GM08714 (cell line): ENCODE results near the gene MCF2L2.

Experiments
- H3K4me3 ChIP-seq: fragments of 200-500 bp; sonication (Bioruptor generic); 2 replicates; pipeline ENCODE4 v1.5.1; 2014; ENCODE audit warnings: mild to moderate bottlenecking, low read length, inconsistent platforms
- ZNF274 ChIP-seq: IDR thresholded peaks from 2 replicates; pipeline ENCODE4 v1.6.1; 2012; ENCODE audit warnings: mild to moderate bottlenecking, low read depth, low read length

The MCF2L2 gene

DNA sequence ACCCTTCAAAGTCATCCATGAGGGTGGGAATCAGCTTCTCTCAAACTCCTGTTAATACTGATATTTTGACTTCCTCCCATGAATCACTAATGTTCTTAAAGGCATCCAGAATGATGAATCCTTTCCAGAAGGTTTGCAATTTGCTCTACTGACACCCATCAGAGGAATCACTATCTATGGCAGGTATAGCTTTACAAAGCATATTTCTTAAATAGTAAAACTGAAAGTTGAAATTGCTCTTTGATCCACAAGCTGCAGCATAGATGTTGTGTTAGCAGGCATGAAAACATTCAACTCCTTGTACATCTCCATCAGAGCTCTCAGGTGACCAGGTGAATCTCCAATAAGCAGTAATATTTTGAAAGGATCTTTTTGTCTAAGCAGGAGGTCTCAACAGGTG, 109.0 kb downstream of the MCF2L2 start:
- TF ChIP-seq ZNF274: no peak
- no peak overlapping the region for H3K4me3 ChIP-seq

- H3K4me3 ChIP-seq: no peak overlapping the region
- TF ChIP-seq ZNF274: no peak
Observed at GRCh38 chr3:183318877-183319276, 109.5 kb downstream of the MCF2L2 start.

DNA sequence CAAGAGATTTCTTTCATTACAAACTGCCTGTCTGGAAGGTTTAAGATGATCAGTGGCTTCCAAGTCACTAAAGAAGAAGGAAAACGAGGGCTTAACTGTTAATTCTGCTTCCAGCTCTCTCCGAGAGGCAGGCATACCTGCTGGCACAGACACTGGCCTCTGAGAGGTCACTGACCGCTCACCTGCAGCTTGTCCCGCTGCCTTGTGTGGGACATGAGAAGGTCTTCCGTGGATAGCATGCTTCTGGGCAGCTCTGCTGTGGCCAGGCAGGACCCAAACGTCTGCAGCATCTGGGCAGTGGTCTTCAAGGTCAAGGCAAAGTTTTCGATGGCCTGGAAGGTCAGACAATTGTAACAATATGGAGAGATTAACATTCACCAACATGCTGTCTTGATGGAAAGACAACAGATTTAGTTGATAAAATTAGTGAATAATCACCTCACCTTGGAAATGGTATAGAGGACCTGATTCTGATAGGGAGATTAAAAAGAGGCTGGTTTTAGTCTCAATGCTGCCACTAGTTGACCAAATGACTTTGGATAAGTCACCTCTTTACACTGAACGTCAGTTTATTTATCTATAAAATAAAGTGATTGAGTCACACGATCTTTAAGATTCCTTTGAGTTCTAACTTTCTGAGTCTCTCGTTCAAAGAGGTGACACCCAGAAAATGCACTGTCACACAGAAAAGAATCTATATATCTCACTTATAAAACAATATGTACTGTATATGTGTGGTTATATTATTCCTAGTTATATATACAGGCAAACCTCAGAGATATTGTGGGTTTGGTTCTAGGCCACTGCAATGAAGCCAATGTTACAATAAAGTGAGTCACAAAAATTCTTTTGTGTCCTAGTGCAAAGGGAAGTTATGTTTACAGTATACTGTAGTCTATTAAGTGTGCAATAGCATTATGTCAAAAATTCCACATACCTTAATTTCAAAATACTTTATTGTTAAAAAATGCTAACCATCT, 110.2 kb downstream of the MCF2L2 start:
- H3K4me3 ChIP-seq: no peak overlapping the region
- TF ChIP-seq ZNF274: no peak

GRCh38 chr3:183317271-183317670, 111.1 kb downstream of the MCF2L2 start:
- no peak for TF ChIP-seq ZNF274
- H3K4me3 ChIP-seq: no peak overlapping the region

DNA sequence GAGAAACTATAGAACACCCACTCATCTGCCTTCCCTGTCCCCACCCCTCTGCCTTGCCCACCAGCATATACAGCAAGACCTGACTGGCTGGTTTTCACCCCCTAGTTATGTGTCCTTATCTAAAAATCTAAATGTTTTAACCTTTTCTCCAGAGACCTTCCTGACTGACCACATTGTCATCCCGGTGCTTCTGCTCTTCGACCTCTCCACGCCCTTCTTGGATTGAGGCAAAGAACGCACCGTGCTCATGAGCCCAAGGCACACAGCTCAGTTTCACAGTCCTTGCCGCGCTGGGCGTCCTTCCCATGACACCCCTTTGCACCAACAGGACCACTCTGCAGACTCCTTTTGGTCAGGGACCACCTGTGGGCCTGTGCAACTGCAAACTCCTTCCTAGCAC, 112.7 kb downstream of the MCF2L2 start:
- TF ChIP-seq ZNF274: no peak

DNA sequence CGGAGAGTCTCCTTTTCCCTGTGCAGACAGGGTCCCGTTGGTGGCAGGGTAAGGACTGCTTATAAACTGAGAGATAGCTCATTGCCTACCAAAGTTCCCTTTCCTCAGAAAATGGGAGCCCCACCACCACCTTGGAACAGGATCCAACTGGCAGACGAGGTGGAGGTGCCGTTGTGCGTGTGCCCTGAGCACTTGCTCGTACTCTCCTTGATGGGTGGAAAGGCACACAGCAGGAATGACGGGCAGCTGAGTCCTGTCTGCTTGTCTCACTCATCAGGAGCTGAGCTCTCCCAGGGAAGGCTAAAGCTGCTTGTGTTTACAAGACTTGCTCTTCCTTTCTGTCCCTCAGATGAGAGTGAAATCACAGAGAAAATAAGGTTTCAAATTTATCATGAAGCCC, 114.7 kb downstream of the MCF2L2 start:
- no peak overlapping the region for H3K4me3 ChIP-seq
- no peak for TF ChIP-seq ZNF274

More for the DNA sequence above, 112.7 kb downstream of the MCF2L2 start:
- no peak overlapping the region for H3K4me3 ChIP-seq

DNA sequence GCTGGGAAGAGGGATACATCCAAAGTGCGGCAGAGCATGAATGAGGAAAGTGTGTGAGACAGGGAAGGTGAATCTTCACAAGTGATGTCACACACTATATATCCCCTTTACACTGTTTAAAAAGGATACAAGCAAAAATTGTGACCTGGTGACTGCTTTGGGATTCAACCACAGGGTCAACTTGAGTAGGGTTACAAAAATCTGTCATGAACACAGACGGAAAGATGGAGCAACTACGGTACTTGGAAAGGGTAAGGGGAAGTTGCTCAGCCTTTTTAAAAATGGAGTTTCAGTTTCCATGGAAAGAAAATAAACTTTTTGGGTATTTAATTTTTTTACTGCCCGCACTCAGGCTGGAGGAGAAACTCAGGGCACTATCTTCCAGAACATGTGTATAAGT, 115.1 kb downstream of the MCF2L2 start:
- no peak for TF ChIP-seq ZNF274
- H3K4me3 ChIP-seq: no peak overlapping the region

GRCh38 chr3:183312433-183312832, 116.0 kb downstream of the MCF2L2 start:
- no peak for TF ChIP-seq ZNF274
- no peak overlapping the region for H3K4me3 ChIP-seq

GRCh38 chr3:183310936-183311335, 117.5 kb downstream of the MCF2L2 start:
- no peak for TF ChIP-seq ZNF274
- no peak overlapping the region for H3K4me3 ChIP-seq

DNA sequence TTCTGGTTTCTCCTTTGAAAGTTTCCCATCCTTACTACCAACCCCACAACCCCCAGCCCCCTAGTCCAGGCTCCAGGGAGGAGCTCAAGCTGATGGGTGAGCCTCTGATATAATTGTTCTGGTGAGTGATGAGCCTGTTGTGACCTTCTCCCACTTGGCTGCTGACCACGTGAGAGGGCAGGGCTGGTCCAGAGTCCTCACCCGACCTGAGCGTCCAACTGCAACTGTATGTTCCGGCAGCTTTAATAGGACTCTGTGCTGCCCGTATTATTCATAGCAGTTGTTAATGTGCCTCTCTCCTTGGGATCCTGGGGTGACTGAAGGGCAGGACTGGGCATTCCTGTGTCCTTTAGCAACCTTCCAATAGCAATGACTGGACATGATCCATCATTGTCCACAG, 119.1 kb downstream of the MCF2L2 start:
- TF ChIP-seq ZNF274: no peak

GRCh38 chr3:183308751-183309150, 119.7 kb downstream of the MCF2L2 start:
- TF ChIP-seq ZNF274: no peak
- no peak overlapping the region for H3K4me3 ChIP-seq

More for the DNA sequence above, 119.1 kb downstream of the MCF2L2 start:
- no peak overlapping the region for H3K4me3 ChIP-seq

DNA sequence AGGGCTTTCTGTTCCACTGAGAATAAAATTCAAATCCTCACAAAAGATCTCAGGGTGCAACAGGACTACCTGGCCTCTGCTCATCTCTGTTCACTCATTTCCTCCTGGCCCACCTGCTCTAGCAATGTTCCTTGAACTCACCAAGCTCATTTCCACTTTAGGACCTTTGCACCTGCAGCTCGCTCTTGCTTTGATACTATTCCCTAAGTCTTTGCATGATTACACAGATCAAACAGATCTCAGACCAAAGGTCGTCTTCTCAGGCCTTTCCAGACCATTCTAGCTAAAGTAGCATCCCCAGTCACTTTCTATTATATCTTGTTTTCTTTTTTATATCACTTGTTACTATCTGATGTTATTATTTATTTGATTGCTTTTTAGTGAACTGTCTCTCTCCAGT, 120.7 kb downstream of the MCF2L2 start:
- TF ChIP-seq ZNF274: no peak

GRCh38 chr3:183306798-183307671, 121.4 kb downstream of the MCF2L2 start:
- no peak overlapping the region for H3K4me3 ChIP-seq
- TF ChIP-seq ZNF274: no peak; the same call in 1 of the 2 replicates

More for the DNA sequence above, 120.7 kb downstream of the MCF2L2 start:
- no peak overlapping the region for H3K4me3 ChIP-seq

DNA sequence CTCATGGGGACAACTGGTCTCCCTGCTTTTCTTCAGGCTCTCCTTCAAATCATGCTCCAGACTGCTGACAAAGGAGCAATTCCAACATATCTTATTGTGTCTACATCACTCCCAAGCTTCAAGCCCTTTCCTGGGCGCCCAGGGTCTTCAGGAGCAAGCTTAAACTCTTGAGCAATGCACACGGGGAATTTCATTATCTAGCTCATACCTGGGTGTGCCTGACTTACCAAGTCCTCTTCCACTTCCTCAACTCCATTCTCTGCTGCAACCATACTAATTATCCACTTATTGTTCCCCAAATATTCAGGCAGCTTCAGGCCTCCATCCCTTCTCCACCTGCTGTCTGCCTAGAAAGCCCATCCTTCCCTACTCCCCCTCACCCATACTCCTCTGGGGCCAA, 124.7 kb downstream of the MCF2L2 start:
- TF ChIP-seq ZNF274: no peak
- H3K4me3 ChIP-seq: no peak overlapping the region
